Activated CD4-positive, CD25-positive, alpha-beta regulatory T cell treated with anti-CD3 and anti-CD28 coated beads, Interleukin-2, amount 50 U/mL, for 24 hours (primary cell): Measurements from ENCODE around the gene CHD6.

Source experiments
- ATAC-seq, 2 donors: fragments of 150-1000 bp; cut with Tn5 transposase; one replicate each; pipeline ENCODE4 v1.10.0; 2021; ENCODE audit warnings: mild to moderate bottlenecking in 1 of 2, moderate library complexity in 1 of 2

Gene CHD6

DNA sequence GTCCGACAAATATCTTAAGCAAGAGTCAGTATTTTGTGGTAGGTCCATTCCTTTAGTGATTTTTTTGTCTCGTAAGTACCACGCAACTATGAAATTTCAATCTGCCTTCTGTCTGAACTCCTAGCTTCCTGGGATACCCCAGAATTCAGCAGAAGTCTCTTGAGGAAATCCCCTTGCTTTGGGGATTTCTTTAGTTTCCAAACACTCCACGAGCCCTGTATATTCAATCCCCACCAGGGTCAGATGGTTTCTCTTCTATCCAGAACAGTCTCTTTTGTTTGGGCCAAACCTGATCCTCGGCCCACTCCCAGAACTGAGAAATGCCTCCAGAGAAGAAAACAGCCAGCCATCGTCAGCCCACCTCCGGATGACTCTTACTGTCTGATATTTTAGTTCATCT, 113.0 kb downstream of the CHD6 start:
- ATAC-seq, result no peak

DNA sequence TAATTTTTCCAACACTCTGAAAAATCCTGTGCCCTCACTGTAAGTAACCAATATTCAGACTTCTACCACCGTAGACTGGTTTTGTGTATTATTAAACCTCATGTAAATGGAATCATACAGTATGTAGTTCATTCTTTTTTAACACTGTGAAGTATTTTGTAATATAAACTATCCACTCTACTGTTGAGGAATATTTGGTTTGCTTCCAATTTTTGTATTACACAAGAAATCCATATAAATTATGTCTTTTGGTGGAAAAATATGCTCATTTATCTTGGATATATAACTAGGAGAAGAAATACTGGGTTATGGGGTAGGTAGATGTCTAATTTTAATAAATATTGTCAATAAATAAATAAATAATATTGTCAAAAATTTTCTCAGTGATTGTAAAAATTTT, 116.8 kb downstream of the CHD6 start:
- ATAC-seq, result no peak

DNA sequence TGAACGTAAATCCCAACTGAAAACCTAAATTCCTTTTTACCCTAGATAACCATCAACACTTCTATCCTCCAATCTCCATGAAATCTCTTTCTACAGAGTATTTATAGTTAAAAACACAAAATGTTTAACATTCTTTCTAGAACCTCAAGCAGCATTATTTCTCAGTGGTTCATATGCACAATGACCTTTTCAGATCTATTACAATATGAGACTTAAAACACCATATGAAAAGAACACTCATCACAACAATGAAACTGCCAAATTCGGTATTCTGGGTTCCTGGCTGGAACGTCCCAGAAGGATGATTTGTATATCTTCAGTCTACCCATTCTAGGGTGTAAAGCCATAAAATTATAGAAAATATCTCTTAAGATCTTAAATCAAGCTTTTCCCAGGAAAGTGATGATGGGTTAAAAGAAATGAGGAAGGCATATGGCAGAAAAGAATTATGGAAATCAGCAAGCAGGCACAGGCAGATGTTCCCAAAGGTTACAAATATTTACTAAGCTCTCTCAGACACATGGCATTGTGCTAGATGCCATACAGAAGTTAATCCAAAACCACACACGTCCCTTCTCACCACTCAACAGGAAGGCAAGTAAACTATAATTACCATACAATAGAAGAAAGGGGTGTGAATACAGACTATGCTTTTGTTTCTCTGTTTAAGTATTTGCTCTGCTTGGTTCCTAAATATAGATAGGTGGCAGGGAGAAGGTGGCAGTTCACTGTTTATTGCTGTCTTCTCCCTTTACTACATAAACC, 118.0 kb downstream of the CHD6 start:
- no peak for ATAC-seq

DNA sequence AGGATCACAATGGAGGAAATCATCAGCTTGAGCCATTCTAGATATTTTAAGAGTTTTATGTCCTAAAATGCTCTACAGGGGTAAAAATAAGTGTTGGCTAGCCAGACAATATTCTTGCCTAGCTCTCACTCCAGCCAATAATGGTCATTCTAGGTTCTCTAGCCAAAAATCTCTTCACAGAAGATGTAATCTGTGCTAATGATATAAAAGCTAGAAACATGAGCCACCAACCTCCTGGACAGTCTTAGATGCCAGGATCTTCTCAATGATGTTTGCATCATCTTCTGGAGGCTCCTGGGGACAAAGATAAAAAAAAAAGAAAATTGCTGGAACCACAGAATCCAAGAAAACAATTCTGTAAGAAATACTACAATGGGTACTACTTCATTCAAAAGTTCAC, 119.1 kb downstream of the CHD6 start:
- no peak for ATAC-seq

DNA sequence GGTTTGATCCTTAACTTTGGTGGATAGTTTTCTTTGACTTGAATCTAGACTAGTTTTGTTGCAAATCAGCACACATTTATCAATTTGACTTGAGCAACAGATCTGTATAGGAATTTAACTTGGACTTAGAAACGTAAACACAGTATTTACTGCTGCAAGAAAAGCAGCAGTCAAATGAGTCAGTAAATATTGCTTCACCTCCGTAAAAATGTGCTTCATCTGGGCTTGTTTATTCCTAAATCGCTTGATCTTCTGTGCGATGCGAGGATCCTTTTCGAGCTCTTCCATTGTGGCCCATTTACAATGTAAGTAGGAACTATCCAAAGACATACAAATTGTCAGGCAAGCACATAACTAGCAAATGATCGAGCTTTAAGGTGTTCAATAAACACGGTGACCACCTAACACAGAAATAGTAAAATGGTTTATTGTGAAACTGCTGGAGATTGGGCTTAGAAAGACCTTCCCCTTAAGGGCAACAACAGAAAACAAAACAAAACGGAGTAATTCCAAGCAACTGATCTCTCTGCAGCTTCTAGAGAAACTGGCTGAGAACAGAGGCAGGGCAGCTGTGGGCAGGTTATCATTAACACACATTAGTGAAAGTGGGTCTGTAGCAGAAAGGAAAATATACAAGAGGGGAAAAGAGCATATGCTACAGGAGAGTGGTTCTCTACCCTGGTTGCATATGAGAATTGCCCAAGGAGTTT, 120.8 kb downstream of the CHD6 start:
- no peak for ATAC-seq

DNA sequence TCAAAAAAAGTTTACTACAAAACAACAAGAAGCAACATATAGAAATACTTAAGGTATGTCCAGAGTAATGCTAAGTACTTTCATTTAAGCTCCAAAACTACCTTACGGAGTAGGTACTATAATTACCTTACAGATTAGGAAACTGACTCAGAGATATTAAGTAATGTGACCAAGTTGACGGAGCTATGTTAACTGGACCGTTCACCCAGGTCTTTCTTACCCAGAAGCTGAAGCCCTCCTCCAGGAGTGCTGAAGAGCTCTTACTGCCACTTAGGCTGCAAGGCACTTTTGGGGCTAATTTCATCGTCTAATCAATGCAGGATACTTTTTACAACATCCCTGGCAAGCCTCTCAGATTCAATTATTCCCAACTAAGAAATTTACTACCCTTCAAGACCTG, 123.7 kb downstream of the CHD6 start:
- ATAC-seq, result no peak

DNA sequence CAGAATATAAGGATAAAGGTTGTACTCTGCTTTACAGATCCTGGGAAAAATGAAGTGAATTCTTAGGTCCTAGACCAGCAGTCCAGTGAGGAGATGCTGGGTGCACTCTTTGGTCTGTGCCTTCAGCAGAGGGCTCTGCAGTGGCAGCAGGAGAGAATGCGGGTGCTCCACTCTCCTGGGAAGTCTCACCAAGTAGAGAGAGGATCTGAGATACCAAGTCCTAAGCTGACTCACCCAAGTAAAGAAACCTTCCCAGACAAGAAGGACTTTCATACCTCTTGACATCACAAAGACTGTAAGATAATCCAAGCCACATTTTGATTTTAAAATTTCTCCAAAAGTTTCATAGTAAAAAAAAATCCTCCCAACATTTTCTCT, 134.6 kb downstream of the CHD6 start:
- no peak for ATAC-seq

DNA sequence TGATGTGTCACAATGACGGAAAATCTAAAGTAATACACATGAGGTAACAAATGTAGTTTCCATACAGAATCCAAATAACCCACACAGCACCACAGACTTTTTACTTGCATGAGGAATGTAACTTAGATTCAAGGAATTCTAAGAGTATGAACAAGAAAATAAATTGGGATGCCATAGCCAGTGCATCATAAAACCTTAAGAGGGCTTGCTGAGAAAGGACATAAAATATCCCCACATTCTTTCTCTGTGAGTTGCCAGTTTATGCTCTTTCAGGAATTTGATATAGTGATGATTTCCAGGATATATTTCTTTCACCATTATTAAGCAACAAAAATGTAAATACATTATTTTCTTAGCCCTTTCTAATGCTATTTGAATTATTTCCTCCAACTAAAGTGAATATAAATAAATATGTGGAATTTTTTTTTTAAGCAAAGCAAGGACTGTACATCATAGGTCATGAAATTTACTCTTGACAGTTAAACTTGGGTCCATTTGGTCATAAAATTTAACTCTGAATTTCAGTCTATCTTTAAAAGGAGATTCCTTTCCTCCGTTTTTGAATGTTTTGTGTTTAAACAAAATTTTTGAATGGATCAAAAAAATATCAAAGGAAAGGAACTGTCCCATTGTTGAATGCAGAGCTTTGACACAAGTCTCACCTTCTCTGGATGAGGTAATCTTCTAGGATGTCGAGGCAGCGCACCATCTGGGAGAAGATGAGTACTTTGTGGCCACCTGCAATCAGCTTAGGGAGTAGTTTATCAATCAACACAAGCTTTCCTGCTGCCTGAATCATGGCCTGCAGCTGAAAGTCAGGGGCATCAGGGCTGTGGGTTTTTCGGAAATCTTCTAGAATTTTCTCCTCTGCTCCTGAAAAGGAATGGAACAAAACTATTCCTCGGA, 135.3 kb downstream of the CHD6 start:
- no peak for ATAC-seq

DNA sequence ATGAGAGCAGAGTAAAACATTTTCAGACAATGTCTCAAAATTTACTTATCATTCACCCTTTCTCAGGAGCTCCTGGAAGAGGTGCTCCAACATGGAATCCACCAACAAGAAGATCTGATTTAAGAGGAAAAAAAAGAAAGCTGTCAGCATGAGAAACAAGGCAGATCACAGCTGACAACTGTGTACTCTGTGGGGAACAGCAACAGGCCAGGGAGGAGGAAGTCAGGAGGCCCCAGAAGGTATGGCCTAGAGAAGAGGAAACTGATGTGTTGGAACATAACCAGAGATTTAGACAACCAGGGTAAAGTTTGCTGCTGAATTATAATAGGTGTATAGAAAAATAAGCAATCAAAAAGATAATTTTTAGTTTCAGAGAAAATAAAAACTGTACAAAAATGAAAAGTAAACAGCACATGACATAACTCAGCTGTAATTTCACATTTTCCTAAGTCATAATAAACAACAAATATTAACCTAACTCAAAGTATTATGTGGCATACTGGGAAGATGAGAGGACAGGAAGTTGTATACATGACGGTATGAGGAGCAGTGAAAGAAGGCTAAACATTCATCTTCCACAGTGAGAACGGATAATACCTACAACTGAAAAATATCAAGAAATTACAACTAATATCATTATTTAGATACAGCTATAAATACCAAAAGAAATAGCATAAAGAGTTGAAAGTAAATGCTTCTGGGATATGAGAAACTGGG, 138.0 kb downstream of the CHD6 start:
- ATAC-seq, result no peak

DNA sequence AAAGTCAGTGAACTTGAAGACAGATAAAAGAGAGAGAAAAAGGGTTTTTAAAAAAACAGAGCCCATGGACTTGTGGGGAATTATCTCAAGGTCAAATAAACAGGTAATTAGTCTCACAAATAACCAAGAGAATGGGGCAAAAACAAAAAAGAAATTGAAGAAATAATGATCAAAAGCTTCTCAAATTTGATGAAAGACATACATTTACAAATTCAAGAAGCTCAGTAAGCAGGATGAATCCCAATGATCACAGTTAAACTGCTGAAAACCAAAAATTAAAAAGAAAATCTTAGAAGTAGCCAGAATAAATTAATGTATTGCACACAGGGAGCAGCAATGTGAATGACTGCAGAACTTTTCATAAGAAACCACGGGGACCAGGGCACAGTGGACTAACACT, 139.1 kb downstream of the CHD6 start:
- ATAC-seq, result no peak

DNA sequence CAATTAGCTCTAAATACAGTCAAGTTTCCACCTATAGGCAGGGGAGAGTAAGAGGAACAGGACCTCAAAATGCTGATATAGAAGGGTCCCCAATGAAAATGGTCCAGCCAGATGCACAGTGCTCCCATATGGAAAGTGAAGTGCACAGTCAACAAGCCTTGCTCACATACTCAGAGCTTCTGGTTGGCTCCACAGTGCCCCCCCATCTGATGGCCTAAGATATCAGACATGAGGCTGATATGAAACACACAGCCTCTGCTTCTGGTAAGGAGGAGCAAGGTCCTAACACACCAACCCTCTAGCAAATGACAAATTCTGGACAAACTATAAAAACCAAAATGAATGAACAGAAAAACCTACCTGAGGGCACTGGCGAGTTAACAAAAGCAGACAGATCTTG, 140.2 kb downstream of the CHD6 start:
- ATAC-seq, result no peak

DNA sequence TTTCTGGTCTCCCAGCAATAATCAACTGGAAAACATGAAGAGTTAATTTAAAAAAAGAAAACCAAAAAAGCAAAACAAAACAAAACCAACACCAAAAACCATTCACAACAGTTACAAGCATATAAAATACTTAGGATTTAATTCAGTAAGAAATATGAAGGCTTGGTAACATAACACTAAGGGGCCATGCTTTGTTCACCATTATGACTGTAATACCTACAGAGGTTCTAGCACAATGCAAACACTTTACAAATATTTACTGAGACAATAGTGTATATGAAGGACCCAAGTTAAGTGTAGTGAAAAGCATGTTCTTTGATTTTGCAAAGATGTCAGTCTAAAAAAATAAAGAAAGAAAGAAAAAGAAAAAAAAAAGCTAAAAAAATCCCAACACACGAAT, 141.7 kb downstream of the CHD6 start:
- no peak for ATAC-seq

DNA sequence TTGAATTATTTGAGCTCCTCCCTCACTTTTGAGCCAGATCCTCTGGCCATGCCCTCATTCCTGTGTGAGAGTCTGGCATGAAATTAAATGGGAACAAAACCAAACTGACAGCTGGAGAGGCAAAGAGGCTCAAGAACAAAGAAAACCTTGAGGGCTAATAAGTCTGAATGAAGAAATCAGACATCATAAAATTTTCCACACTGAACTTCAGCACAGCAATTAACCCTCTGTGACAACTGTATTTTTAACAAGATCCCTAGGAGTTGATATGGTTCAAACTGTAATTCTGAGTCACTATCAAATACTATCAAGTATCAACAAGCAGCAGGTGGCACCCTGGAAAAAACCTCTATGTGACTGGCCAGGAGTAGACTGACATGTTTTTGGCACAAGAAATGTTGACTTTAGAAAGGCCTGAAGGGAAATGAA, 142.2 kb downstream of the CHD6 start:
- ATAC-seq, result no peak

DNA sequence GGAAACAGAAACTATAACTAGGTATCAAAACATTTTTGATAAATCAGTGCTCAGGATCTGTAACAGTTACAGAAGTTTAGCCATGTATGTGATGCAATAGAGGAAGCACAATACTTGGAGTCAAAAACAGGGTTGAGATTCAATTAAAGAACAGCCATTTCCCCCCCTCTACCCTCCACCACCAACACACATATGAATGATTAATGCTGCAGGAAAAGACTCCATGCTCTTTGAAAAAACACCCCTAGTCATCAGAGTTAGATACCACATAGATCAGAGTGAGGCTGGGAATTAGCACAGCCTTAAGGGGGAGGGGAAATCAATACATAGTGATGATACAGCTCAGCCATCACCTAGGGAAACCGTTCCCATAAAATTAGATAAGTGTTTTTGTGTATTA, 142.7 kb downstream of the CHD6 start:
- ATAC-seq, result no peak

DNA sequence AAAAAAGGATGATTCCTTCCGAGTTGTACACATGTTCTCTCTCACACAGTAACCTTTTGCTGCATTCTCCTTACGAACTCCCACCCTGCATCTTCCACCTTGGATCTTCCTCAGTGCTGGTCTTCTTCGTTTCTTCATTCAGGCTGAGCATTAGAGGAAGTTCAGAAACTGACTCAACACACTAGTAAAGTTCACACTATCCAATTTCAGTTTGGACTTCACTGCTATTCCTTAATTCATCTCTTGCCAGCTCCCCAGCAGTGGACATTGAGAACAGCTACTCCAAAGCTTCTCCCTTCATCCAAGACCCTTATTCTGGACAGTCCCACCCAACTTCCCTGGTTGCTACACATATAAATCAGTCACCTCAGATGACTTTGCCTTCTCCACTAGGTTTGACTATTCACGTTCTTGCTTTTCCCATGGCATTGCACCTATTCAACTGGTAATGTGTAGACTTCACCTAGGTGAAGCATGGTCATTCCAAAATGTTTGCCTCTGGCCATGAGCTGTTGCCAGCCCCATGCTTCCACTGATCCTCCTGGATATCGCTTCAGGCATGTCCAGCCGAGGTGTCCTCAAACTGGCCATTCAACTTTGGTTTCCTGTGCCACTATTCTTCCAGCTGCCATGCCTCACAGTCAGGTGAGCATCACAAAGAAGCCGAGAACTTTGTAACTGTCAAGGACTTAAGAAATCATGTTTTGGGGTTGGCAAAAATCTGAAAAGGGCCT, 147.6 kb downstream of the CHD6 start:
- ATAC-seq, result no peak

DNA sequence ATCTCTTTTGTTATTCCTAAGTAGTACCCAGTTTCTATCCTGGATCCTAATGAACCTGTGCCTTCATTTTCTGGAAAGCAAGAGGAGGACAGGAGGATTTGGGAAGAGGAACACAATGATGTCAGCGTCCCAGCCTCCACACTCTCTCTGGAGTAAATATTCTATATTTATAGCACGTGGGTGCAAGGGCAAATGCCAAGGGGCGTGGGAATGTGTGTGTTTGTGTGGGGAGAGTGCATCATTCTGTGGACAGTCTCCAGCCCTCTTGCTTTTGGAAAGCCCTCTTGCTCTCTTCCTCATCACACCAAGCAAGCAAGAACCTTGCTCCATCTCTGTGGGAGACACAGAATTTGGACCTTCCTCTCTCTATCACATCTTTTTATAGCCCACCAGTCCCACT, 148.3 kb downstream of the CHD6 start:
- ATAC-seq, result no peak

DNA sequence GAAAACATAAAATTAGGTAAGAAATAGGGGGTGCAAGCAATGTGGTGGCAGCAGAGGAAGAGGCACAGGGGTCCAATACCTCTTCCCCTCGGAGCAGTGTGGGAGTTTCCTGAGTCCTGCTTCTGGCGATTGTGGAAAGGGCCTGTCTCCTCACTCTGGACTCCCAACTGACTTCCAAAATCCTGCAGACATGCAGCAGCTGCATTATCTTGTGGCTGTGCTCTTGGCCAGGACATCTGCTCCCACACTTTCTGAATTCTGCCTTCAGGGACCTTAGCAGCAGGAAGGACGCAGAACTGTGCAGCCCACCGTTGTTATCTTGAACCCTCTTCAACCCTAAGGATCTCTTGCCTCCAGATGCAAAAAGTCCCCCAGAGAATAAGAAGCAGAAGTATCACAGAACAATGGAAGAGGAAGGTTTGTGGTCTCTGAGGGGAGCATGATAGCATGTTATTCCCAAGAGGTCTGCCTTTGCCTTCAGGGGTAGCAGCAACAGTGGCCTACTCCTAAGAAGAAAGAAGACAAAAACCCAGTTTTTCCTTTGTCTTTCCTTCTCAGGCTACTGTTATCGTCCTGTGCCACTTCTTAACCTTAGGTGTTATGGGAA, 149.1 kb downstream of the CHD6 start:
- no peak for ATAC-seq

DNA sequence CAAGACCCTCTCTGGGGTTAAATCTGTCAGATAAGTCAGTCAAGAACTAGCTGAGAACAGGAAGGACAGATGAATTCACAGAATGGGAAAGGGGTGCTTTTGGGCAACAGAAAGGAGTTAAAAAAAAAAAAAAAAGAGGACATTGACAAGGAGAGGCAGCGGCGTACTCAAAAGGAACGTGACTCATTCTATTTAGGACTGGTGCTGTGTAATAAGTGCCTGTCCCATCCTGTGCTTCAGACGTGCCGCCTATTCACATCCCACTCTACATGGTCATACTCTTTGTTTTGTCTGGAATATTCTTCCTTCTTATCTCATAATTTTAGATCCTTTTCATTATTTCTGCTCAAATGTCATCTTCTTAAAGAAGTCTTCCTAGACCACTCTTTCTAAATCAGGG, 150.5 kb downstream of the CHD6 start:
- ATAC-seq, result no peak

DNA sequence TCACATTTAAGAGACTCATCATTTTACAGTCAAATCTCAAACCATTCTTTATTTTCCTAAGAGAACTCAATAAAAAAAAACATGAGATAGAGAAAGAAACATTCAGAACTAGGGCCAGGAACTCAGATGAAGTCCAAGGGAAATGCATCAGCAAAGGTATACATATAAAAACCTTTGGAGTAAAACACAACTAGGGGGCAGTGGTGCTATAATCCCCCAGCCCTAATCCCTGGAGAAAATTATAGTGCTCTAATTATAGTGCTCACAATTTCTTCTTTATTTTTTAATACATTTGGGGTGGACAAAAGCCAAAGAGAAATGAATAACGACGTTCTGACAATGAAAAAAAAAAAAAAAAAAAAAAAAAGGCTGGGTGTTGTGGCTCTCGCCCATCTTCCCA, 151.0 kb downstream of the CHD6 start:
- no peak for ATAC-seq

DNA sequence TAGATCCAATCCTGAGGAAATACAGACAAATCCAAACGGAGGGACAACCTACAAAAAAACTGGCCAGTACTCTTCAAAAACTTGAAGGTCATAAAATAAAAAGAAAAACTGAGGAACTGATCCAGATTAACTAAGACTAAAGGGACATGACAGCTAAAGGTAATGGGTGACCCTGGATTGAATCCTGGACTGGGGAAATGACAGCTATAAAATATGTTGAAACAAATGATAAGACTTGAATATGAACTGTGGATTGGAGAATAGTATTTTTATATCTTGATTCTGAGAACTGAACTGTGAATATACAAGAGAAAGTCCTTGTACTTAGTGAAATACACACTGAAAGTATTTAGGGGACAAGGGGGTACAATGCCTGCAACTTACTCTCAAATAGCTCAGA, 154.6 kb downstream of the CHD6 start:
- no peak for ATAC-seq

DNA sequence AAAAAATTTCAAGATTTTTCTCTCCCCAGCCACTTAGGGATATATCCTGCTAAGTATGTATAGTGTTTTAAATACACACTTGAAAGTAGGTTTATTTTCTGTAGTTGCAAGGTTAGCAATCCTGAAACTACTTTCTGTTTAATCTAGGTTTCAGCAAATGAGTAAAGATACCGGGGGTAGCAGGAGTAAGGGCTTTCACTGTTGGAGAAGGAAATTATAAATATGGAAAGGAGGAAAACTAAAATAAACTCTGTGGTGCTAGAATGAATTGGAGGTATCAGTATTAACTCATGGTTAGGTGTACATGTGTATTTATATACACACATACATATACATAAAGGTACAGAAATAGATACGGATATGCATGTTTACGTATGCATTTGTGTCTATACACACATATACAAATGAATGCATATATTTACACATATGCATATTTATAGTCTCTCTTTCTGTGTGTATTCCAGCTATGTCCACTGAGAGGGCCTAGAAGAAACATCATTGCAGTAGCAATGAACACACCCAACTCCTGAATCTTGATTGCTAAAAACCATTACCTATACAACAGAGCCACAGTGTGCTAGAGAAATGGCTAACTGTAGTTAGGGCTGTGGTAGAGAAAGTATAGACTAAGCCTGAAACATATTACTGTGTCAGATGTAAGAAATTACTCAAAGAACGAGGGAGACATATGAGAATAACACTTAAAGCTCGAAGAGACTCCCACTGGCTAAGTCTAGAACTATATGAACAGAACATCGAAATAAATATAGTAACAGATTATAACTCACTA, 155.6 kb downstream of the CHD6 start:
- ATAC-seq, result no peak
